ENCODE results near the gene GUCD1. TPM values are rescaled to one million over a fixed set of nuclear protein-coding genes. Genes with fewer than 3 reads are reported as not detected.

Gene GUCD1
- total RNA-seq, 1 donor from 2014 or later: 71.6 TPM

DNA sequence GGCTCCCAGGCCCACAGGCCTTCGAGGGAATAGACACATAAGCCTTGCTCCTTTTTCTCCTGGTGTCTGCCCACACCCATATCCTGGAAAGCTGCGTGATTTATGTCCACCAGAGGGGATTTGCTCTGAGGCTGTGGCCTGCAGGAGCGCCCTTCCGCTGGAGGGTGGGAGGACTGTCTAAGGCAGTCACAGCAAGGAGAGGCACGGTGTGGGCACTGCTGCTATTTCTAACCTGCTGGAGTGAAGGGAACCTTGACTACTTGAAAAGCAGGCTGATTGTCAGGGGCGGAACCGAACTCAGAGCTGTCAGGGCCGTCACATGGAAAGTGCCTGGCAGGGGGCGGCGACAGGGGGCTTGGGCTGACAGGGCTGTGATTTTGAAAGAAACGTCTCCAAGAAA lies 56.1 kb downstream of the GUCD1 start:
- H3K4me3 ChIP-seq (ENCODE audit: low read depth, low read length): no peak overlapping the region
- FAIRE-seq (no peak), DNase-seq (ENCODE audit: low read depth) (no peak)
- peaks cover 15% of the 10 kb centered on the region for H3K27me3 ChIP-seq (ENCODE audit: control insufficient read depth, insufficient read depth, low read length)
- TF ChIP-seq, protein P1, sequence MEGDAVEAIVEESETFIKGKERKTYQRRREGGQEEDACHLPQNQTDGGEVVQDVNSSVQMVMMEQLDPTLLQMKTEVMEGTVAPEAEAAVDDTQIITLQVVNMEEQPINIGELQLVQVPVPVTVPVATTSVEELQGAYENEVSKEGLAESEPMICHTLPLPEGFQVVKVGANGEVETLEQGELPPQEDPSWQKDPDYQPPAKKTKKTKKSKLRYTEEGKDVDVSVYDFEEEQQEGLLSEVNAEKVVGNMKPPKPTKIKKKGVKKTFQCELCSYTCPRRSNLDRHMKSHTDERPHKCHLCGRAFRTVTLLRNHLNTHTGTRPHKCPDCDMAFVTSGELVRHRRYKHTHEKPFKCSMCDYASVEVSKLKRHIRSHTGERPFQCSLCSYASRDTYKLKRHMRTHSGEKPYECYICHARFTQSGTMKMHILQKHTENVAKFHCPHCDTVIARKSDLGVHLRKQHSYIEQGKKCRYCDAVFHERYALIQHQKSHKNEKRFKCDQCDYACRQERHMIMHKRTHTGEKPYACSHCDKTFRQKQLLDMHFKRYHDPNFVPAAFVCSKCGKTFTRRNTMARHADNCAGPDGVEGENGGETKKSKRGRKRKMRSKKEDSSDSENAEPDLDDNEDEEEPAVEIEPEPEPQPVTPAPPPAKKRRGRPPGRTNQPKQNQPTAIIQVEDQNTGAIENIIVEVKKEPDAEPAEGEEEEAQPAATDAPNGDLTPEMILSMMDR (IDR thresholded peaks at IDR 0.05; ENCODE audit: insufficient read depth, low read length, severe bottlenecking): no peak
- no peaks in the 10 kb centered on the region for H3K36me3 ChIP-seq (ENCODE audit: control insufficient read depth, insufficient read depth, low read length)

DNA sequence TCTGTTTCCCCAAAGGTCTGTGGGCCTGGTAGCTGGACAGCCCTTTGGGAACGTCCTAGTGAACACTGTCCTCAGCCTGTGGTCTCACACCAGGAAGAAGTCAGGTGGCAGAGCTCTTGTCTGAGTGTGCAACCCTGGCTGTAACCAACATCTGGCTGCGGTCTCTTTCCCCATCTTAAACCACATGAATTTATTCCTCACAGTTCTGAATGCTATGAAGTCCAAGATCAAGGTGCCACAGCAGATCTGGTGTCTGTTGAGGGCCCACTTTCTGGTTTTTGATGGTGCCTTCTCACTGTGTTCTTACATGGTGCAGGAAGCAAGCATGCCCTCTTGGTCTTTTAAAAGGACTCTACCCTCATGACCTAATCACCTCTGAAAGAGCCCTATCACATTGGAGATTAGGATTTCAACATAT lies 57.1 kb downstream of the GUCD1 start:
- Histone ChIP-seq H3K27me3 (ENCODE audit: control insufficient read depth, insufficient read depth, low read length) (peaks cover 17% of the 10 kb centered on the region), H3K4me3 (ENCODE audit: low read depth, low read length) (no peak overlapping the region), H3K36me3 (ENCODE audit: control insufficient read depth, insufficient read depth, low read length) (no peaks in the 10 kb centered on the region)
- DNase-seq (ENCODE audit: low read depth) (no peak), FAIRE-seq (no peak)
- TF ChIP-seq, protein P1 (IDR thresholded peaks at IDR 0.05; ENCODE audit: insufficient read depth, low read length, severe bottlenecking): no peak

GRCh38 chr22:24496661-24497060 lies 58.3 kb downstream of the GUCD1 start:
- no peaks in the 10 kb centered on the region for H3K36me3 ChIP-seq (ENCODE audit: control insufficient read depth, insufficient read depth, low read length)

DNA sequence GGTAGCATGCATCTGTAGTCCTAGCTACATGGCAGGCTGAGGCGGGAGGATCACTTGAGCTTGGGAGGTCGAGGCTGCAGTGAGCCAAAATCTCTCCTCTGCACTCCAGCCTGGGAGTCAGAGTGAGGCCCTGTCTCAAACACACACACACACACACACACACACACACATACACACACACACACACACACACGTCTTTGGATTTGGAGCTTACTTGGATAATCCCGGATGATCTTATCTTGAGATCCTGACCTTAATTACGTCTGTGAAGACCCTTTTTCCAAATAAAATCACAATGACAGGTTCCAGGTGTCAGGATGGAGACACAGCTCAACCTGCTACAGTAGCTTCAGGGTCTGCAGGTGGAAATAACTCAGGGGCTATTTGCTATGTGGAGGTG lies 58.7 kb downstream of the GUCD1 start:
- H3K36me3 ChIP-seq (ENCODE audit: control insufficient read depth, insufficient read depth, low read length): no peaks in the 10 kb centered on the region
- peaks cover 17% of the 10 kb centered on the region for H3K27me3 ChIP-seq (ENCODE audit: control insufficient read depth, insufficient read depth, low read length)
- TF ChIP-seq, protein P1 (IDR thresholded peaks at IDR 0.05; ENCODE audit: insufficient read depth, low read length, severe bottlenecking): no peak
- no peak overlapping the region for H3K4me3 ChIP-seq (ENCODE audit: low read depth, low read length)
- FAIRE-seq (no peak), DNase-seq (ENCODE audit: low read depth) (no peak)

More at GRCh38 chr22:24496661-24497060, 58.3 kb downstream of the GUCD1 start:
- H3K4me3 ChIP-seq (ENCODE audit: low read depth, low read length): no peak overlapping the region
- TF ChIP-seq, protein P1 (IDR thresholded peaks at IDR 0.05; ENCODE audit: insufficient read depth, low read length, severe bottlenecking): no peak
- FAIRE-seq (no peak), DNase-seq (ENCODE audit: low read depth) (no peak)
- H3K27me3 ChIP-seq (ENCODE audit: control insufficient read depth, insufficient read depth, low read length): peaks cover 17% of the 10 kb centered on the region

GRCh38 chr22:24495365-24495675 lies 59.6 kb downstream of the GUCD1 start:
- peaks cover 17% of the 10 kb centered on the region for H3K27me3 ChIP-seq (ENCODE audit: control insufficient read depth, insufficient read depth, low read length)
- no peak for DNase-seq (ENCODE audit: low read depth)
- TF ChIP-seq, protein P1 (IDR thresholded peaks at IDR 0.05; ENCODE audit: insufficient read depth, low read length, severe bottlenecking): no peak
- H3K4me3 ChIP-seq (ENCODE audit: low read depth, low read length): no peak overlapping the region
- FAIRE-seq: no peak
- H3K36me3 ChIP-seq (ENCODE audit: control insufficient read depth, insufficient read depth, low read length): no peaks in the 10 kb centered on the region

- FAIRE-seq (no peak), DNase-seq (ENCODE audit: low read depth) (no peak)
- Histone ChIP-seq H3K27me3 (ENCODE audit: control insufficient read depth, insufficient read depth, low read length) (peaks cover 17% of the 10 kb centered on the region), H3K4me3 (ENCODE audit: low read depth, low read length) (no peak within 1 kb of the TSS), H3K36me3 (ENCODE audit: control insufficient read depth, insufficient read depth, low read length) (no peaks in the 10 kb centered on the region)
- TF ChIP-seq, protein P1 (IDR thresholded peaks at IDR 0.05; ENCODE audit: insufficient read depth, low read length, severe bottlenecking): no peak
Measured at GRCh38 chr22:24494528-24495364, 60.2 kb downstream of the GUCD1 start, which contains the start of gene UPB1. UPB1 (plus strand) TSS chr22:24495332; CDS start chr22:24495404, 72 bp downstream.

Data from bronchial epithelial cell (primary cell).